Measurements from ENCODE around the gene ARMC2. TPM values are rescaled to one million over a fixed set of nuclear protein-coding genes. Genes with fewer than 3 reads are reported as not detected.

ARMC2 gene
- total RNA-seq, 1 experiment from 2014 or later = 1.1 TPM

DNA sequence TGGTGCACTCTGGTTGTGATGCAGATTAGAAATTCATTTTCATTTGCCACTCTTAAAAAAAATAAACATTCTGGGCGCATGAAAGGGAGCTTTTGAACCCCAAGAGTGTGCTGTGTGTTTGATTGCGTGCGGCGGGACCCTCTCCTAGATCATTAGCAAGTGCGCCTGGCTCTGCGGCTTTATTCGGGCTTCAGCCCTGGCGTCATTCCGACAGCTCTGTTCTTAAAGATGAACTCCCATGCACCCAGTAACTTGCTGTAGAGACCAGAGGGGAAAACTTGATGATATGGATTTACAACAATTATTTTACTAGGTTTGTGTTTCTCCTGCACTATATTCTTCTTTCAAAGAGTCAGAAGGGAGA is 48.9 kb upstream of the ARMC2 start:
- Histone ChIP-seq H3K4me3 (ENCODE audit: low read length) (no peak overlapping the region), H3K36me3 (ENCODE audit: low read depth, low read length) (no peaks in the 10 kb centered on the region), H3K27ac (ENCODE audit: low read length) (no peak overlapping the region), H3K9me2 (replicated peaks; ENCODE audit: low read length) (no peaks in the 10 kb centered on the region), H3K9me3 (ENCODE audit: low read length) (no peaks in the 10 kb centered on the region), H3K9ac (ENCODE audit: low read length) (no peak overlapping the region), H3F3A (ENCODE audit: low read length, unreplicated experiment) (no peaks in the 10 kb centered on the region), H3K4me2 (ENCODE audit: low read length) (no peak overlapping the region), H3K79me2 (ENCODE audit: low read length) (no peaks in the 10 kb centered on the region), H3K4me1 (ENCODE audit: insufficient read depth, low read length) (peaks cover 12% of the 10 kb centered on the region), H3K27me3 (ENCODE audit: low read length) (no peaks in the 10 kb centered on the region), H4K20me1 (ENCODE audit: low read length) (no peaks in the 10 kb centered on the region), H2AFZ (ENCODE audit: low read length) (no peak overlapping the region)
- intact Hi-C loops (cut with micrococcal nuclease) = no loop called here
- ATAC-seq (no peak), DNase-seq (no peak)
- TF ChIP-seq EZH2phosphoT487 (IDR thresholded peaks at IDR 0.05; ENCODE audit: borderline replicate concordance, low read length) (no peak), EZH2 (IDR thresholded peaks at IDR 0.05; ENCODE audit: low read length, unreplicated experiment) (no peak)
- TF ChIP-seq, protein P1, sequence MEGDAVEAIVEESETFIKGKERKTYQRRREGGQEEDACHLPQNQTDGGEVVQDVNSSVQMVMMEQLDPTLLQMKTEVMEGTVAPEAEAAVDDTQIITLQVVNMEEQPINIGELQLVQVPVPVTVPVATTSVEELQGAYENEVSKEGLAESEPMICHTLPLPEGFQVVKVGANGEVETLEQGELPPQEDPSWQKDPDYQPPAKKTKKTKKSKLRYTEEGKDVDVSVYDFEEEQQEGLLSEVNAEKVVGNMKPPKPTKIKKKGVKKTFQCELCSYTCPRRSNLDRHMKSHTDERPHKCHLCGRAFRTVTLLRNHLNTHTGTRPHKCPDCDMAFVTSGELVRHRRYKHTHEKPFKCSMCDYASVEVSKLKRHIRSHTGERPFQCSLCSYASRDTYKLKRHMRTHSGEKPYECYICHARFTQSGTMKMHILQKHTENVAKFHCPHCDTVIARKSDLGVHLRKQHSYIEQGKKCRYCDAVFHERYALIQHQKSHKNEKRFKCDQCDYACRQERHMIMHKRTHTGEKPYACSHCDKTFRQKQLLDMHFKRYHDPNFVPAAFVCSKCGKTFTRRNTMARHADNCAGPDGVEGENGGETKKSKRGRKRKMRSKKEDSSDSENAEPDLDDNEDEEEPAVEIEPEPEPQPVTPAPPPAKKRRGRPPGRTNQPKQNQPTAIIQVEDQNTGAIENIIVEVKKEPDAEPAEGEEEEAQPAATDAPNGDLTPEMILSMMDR (conservative IDR thresholded peaks at IDR 0.05; ENCODE audit: low read depth, low read length) = no peak
- no TSS peak for BruUV-seq (replicated peaks)
- POLR2A ChIA-PET (ENCODE audit: unreplicated experiment) = interaction anchor here (0.7 kb wide), 1 partner anchor 698 kb away, joined by 4 read pairs; no protein-coding TSS in a partner anchor
- CTCF ChIA-PET = no interaction called here

GRCh38 chr6:108799791-108800190 is 48.4 kb upstream of the ARMC2 start:
- H3K27me3 ChIP-seq (ENCODE audit: low read length) = no peaks in the 10 kb centered on the region
- peaks cover 12% of the 10 kb centered on the region for H3K4me1 ChIP-seq (ENCODE audit: insufficient read depth, low read length)
- ChIA-PET POLR2A (ENCODE audit: unreplicated experiment) (interaction anchor here (0.7 kb wide), 1 partner anchor 697 kb away, joined by 4 read pairs; no protein-coding TSS in a partner anchor), CTCF (no interaction called here)
- H3K36me3 ChIP-seq (ENCODE audit: low read depth, low read length) = no peaks in the 10 kb centered on the region
- no peak for ATAC-seq
- H3K4me3 ChIP-seq (ENCODE audit: low read length) = no peak overlapping the region
- H3K9me2 ChIP-seq (replicated peaks; ENCODE audit: low read length) = no peaks in the 10 kb centered on the region
- H3K4me2 ChIP-seq (ENCODE audit: low read length) = no peak overlapping the region
- no peaks in the 10 kb centered on the region for H3K9me3 ChIP-seq (ENCODE audit: low read length)
- no peak overlapping the region for H2AFZ ChIP-seq (ENCODE audit: low read length)
- no TSS peak for BruUV-seq (replicated peaks)
- no peak overlapping the region for H3K27ac ChIP-seq (ENCODE audit: low read length)
- no peak overlapping the region for H3K9ac ChIP-seq (ENCODE audit: low read length)
- no peaks in the 10 kb centered on the region for H3K79me2 ChIP-seq (ENCODE audit: low read length)
- H4K20me1 ChIP-seq (ENCODE audit: low read length) = no peaks in the 10 kb centered on the region
- intact Hi-C loops (cut with micrococcal nuclease) = no loop called here
- H3F3A ChIP-seq (ENCODE audit: low read length, unreplicated experiment) = no peaks in the 10 kb centered on the region
- TF ChIP-seq EZH2 (IDR thresholded peaks at IDR 0.05; ENCODE audit: low read length, unreplicated experiment) (no peak), EZH2phosphoT487 (IDR thresholded peaks at IDR 0.05; ENCODE audit: borderline replicate concordance, low read length) (no peak)
- no peak for DNase-seq

DNA sequence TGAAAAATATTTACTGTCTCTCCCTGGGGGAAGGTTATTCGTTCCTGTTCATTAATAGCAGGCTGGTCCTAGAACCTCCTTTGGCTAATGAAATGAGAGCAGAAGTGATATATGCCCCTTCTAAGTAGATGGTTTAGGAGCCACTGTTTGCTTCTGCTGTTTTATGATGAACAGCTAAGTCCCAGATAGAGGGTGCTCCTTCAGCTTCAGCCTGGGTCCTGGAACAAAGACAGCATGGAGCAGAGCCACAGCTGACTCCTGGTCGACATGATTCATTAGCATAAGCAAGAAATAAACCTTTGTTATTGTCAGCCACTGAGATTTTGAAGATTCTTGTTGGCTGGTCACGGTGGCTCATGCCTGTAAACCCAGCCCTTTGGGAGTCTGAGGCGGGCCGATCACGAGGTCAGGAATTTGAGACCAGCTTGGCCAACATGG is 47.8 kb upstream of the ARMC2 start:
- H3K9ac ChIP-seq (ENCODE audit: low read length) = no peak overlapping the region
- POLR2A ChIA-PET (ENCODE audit: unreplicated experiment) = no interaction called here
- CTCF ChIA-PET = no interaction called here
- no peaks in the 10 kb centered on the region for H3F3A ChIP-seq (ENCODE audit: low read length, unreplicated experiment)
- H3K36me3 ChIP-seq (ENCODE audit: low read depth, low read length) = no peaks in the 10 kb centered on the region
- no peak for DNase-seq
- no peak overlapping the region for H3K4me2 ChIP-seq (ENCODE audit: low read length)
- no peaks in the 10 kb centered on the region for H3K79me2 ChIP-seq (ENCODE audit: low read length)
- H3K27ac ChIP-seq (ENCODE audit: low read length) = no peak overlapping the region
- no peaks in the 10 kb centered on the region for H3K9me2 ChIP-seq (replicated peaks; ENCODE audit: low read length)
- no TSS peak for BruUV-seq (replicated peaks)
- H3K4me1 ChIP-seq (ENCODE audit: insufficient read depth, low read length) = peaks cover 12% of the 10 kb centered on the region
- ATAC-seq = no peak
- no peak for TF ChIP-seq EZH2 (IDR thresholded peaks at IDR 0.05; ENCODE audit: low read length, unreplicated experiment)
- no peak for TF ChIP-seq EZH2phosphoT487 (IDR thresholded peaks at IDR 0.05; ENCODE audit: borderline replicate concordance, low read length)
- TF ChIP-seq, protein P1 (conservative IDR thresholded peaks at IDR 0.05; ENCODE audit: low read depth, low read length) = no peak
- no peaks in the 10 kb centered on the region for H3K27me3 ChIP-seq (ENCODE audit: low read length)
- no peaks in the 10 kb centered on the region for H4K20me1 ChIP-seq (ENCODE audit: low read length)
- intact Hi-C loops (cut with micrococcal nuclease) = no loop called here
- no peaks in the 10 kb centered on the region for H3K9me3 ChIP-seq (ENCODE audit: low read length)
- no peak overlapping the region for H3K4me3 ChIP-seq (ENCODE audit: low read length)
- H2AFZ ChIP-seq (ENCODE audit: low read length) = no peak overlapping the region
